Smooth muscle cell (in vitro differentiated cells): ENCODE data around the gene TBC1D10A. TPM values are rescaled to one million over a fixed set of nuclear protein-coding genes. Genes with fewer than 3 reads are reported as not detected.
A peak's percentile ranks its signal among the peaks of the same experiment; 100 is the strongest.

Source experiments
- DNase-seq: peaks from one replicate; lab custom pipeline; 2025; ENCODE audit not compliant: unreplicated experiment; lab: John Stamatoyannopoulos, UW
- H2AFZ ChIP-seq: fragments of 200-600 bp; sonication (generic); 2 replicates; pipeline ENCODE4 v1.6.0; 2016; ENCODE audit warnings: antibody characterized with exemption, low read depth, mild to moderate bottlenecking
- H3F3A ChIP-seq: fragments of 200-600 bp; sonication (generic); 2 replicates; pipeline ENCODE4 v1.6.0; 2017; ENCODE audit warnings: antibody characterized with exemption, low read depth
- H3K27ac ChIP-seq: fragments of 200-600 bp; sonication (generic); 2 replicates; pipeline ENCODE4 v1.5.1; 2016; ENCODE audit warnings: low read depth, mild to moderate bottlenecking
- H3K27me3 ChIP-seq: fragments of 200-600 bp; sonication (generic); 2 replicates; pipeline ENCODE4 v1.6.1; 2016; ENCODE audit warnings: low read depth, mild to moderate bottlenecking
- H3K36me3 ChIP-seq: fragments of 200-600 bp; sonication (generic); 2 replicates; pipeline ENCODE4 v1.5.1; 2016; ENCODE audit warnings: low read depth
- H3K4me1 ChIP-seq: fragments of 200-600 bp; sonication (generic); 2 replicates; pipeline ENCODE4 v1.5.1; 2016; ENCODE audit warnings: low read depth
- H3K4me2 ChIP-seq: fragments of 200-600 bp; sonication (generic); 2 replicates; pipeline ENCODE4 v1.6.0; 2016; ENCODE audit warnings: mild to moderate bottlenecking
- H3K4me3 ChIP-seq: fragments of 200-600 bp; sonication (generic); 2 replicates; pipeline ENCODE4 v1.5.1; 2016; ENCODE audit warnings: mild to moderate bottlenecking
- H3K79me2 ChIP-seq: fragments of 200-600 bp; sonication (generic); 2 replicates; pipeline ENCODE4 v1.6.0; 2016; ENCODE audit warnings: low read depth, mild to moderate bottlenecking
- H3K9ac ChIP-seq: fragments of 200-600 bp; sonication (generic); 2 replicates; pipeline ENCODE4 v1.6.0; 2016; ENCODE audit warnings: low read depth
- H3K9me3 ChIP-seq: fragments of 200-600 bp; sonication (generic); replicated peaks from 2 replicates; pipeline ENCODE4 v1.5.1; 2016; ENCODE audit warnings: low read depth
- H4K20me1 ChIP-seq: fragments of 200-600 bp; sonication (generic); 2 replicates; pipeline ENCODE4 v1.6.0; 2016; ENCODE audit warnings: low read depth
- WGBS: methylation state at CpG from one replicate; pipeline ENCODE4 v1.1.7; 2016; ENCODE audit warnings: low lambda C conversion rate; 5-methylcytosine and 5-hydroxymethylcytosine counted together
- polyA plus RNA-seq: library from polyadenylated mRNA; unstranded; fragments of >200 nt; fragmentation: Nextera tagmentation; extraction: Ambion mirVana; gene quantifications from 2 replicates; pipeline ENCODE4 v1.2.1, GENCODE V29; 2016
- total RNA-seq: library from RNA; depleted of rRNA; stranded (reverse); fragments of >200 nt; gene quantifications from 2 replicates; pipeline ENCODE4 v1.2.3, GENCODE V29; 2014
- TF ChIP-seq, protein P1 (sequence below): fragments of 200-600 bp; sonication (generic); IDR thresholded peaks from 2 replicates; pipeline ENCODE4 v1.5.1; 2017; ENCODE audit warnings: borderline replicate concordance, mild to moderate bottlenecking, antibody characterized with exemption; ENCODE audit not compliant: insufficient read depth, poor library complexity, severe bottlenecking

TBC1D10A gene
- total and polyA plus RNA-seq, 2 experiments from 2014 or later, result 16.8 to 51.1 TPM

DNA sequence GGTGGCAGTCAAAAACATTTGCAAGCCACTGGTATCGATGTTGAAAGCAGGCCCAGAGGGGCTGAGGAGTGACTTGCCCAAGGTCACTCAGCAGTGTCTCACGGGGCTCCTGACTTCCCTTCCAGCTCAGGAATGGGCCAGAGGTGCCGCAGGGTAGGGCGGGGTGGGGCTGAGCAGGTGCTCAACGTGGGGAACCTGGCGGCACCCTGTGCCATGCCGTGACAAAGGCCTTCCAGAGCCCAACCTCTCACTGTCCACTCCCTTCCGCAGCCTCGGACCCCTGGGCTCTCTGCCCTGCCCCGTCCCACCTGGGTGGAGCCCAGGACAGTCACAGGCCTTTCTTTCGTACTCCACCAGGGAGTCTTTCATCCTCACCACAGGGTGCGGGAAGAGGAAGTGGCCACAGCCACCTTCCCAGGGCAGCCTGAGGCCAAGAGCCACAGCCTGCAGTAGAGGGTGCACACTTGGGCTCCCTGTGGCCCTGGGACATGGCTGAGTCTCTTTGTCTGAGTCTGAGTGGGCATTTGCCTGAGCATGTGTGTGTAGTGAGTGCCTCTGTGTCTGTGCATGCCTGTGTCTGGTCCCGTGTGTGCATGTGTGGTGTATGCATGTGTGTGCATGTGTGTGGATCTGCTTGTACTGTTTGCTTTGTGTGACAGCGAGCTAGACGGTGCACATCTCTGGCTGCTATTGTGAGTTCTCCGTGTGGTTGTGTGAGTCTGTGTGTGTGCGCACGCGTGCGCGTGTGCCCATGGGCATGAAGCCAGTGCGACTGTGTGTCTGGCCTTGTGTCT lies 74.1 kb downstream of the TBC1D10A start:
- Histone ChIP-seq H3K27me3 (no peaks in the 10 kb centered on the region), H4K20me1 (no peaks in the 10 kb centered on the region), H2AFZ (no peak overlapping the region), H3K9me3 (no peaks in the 10 kb centered on the region), H3K36me3 (no peaks in the 10 kb centered on the region), H3K4me2 (no peak overlapping the region), H3K27ac (peak overlapping the region; percentile 91), H3K79me2 (no peaks in the 10 kb centered on the region), H3K4me1 (peaks cover 13% of the 10 kb centered on the region), H3K9ac (peak overlapping the region; percentile 85), H3F3A (peaks cover 20% of the 10 kb centered on the region), H3K4me3 (no peak overlapping the region)
- no peak for DNase-seq
- TF ChIP-seq, protein P1, sequence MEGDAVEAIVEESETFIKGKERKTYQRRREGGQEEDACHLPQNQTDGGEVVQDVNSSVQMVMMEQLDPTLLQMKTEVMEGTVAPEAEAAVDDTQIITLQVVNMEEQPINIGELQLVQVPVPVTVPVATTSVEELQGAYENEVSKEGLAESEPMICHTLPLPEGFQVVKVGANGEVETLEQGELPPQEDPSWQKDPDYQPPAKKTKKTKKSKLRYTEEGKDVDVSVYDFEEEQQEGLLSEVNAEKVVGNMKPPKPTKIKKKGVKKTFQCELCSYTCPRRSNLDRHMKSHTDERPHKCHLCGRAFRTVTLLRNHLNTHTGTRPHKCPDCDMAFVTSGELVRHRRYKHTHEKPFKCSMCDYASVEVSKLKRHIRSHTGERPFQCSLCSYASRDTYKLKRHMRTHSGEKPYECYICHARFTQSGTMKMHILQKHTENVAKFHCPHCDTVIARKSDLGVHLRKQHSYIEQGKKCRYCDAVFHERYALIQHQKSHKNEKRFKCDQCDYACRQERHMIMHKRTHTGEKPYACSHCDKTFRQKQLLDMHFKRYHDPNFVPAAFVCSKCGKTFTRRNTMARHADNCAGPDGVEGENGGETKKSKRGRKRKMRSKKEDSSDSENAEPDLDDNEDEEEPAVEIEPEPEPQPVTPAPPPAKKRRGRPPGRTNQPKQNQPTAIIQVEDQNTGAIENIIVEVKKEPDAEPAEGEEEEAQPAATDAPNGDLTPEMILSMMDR, result no peak
- 90% methylated on average over 22 of the region's 22 CpGs for WGBS

DNA sequence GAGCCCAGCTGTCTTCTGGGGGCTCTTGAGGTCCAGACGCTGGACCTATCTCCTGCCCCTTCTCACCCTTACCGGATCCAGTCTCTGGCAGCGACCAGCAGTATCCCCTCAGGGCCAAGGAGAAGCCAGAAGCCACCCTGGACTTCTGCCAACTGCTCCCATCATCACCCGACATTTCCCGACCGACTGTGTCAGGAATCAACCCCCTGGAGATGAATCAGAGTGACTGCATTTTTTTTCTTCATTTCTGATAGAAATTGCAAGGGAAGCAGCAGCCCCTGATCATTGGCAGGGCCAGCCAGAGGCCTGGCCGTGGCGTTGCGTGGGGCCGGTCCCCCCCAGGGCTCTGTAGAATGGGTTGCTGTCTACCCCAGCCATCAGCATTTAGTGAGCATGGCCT lies 75.0 kb downstream of the TBC1D10A start:
- Histone ChIP-seq H2AFZ (no peak overlapping the region), H3K36me3 (no peaks in the 10 kb centered on the region), H3K4me3 (no peak overlapping the region), H3K79me2 (peaks cover 3% of the 10 kb centered on the region), H3K27ac (peak overlapping the region; percentile 91), H3K9ac (peak overlapping the region; percentile 85), H3K27me3 (no peaks in the 10 kb centered on the region), H3K4me2 (peak overlapping the region; percentile 59), H3K4me1 (peaks cover 18% of the 10 kb centered on the region), H4K20me1 (no peaks in the 10 kb centered on the region), H3K9me3 (no peaks in the 10 kb centered on the region), H3F3A (peaks cover 20% of the 10 kb centered on the region)
- peak; percentile 35 for DNase-seq
- WGBS, result 24% methylated on average over 10 of the region's 10 CpGs
- TF ChIP-seq, protein P1, result no peak

DNA sequence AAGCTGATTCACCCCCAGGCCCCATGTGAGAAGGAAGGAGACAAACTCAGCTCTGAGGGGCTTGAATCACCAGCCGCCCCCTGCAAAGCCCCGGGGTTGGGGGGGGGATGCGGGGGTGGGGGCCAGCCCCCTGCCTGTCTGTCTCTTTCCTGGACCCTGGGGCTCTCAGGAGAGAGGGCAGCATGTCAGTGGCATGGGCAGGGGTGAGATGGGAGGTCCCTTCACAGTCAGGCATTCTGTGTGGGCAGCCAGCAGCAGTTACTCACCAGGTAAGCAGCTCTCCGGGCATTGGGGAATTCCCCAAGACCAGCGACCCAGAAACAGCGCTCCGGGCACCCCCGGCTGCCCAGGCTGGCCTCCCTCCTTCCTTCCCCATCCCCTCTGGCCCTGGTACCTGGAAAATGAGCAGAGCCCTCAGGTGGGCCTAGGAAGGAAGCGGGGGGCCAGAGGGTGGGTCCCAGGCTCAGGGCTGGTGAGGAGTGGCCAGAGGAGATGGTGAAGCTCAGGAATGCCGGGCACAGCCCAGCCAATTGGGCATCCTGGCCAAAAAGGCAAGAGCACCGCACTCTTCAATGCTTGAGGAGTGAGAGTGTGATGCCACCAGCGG lies 76.0 kb downstream of the TBC1D10A start:
- H3F3A ChIP-seq, result peaks cover 20% of the 10 kb centered on the region
- H3K4me2 ChIP-seq, result peak overlapping the region; percentile 59
- peak overlapping the region; percentile 85 for H3K9ac ChIP-seq
- peaks cover 20% of the 10 kb centered on the region for H3K4me1 ChIP-seq
- H3K4me3 ChIP-seq, result no peak overlapping the region
- peaks cover 12% of the 10 kb centered on the region for H3K79me2 ChIP-seq
- no peaks in the 10 kb centered on the region for H3K9me3 ChIP-seq
- no peaks in the 10 kb centered on the region for H4K20me1 ChIP-seq
- 52% methylated on average over 10 of the region's 12 CpGs for WGBS
- peak; percentile 38 for DNase-seq
- H3K36me3 ChIP-seq, result no peaks in the 10 kb centered on the region
- no peaks in the 10 kb centered on the region for H3K27me3 ChIP-seq
- TF ChIP-seq, protein P1, result no peak
- H2AFZ ChIP-seq, result no peak overlapping the region
- peak overlapping the region; percentile 91 for H3K27ac ChIP-seq
